Keratinocyte (primary cell): ENCODE results near the gene MAN2A2. TPM values are rescaled to one million over a fixed set of nuclear protein-coding genes. Genes with fewer than 3 reads are reported as not detected.

Experiments used
- DNase-seq: peaks from one replicate; pipeline ENCODE4 v3.0.0-alpha.2; 2011; ENCODE audit warnings: low read depth, missing footprints, low spot score
- FAIRE-seq: peaks from 2 replicates; lab custom pipeline; 2011; peaks lifted over from hg19 to GRCh38; lab: Jason Lieb, UNC
- H2AFZ ChIP-seq: 2 replicates; pipeline ENCODE4 v1.6.0; 2012; ENCODE audit warnings: low read length, control low read depth, inconsistent platforms; ENCODE audit not compliant: control insufficient read depth
- H3K27ac ChIP-seq: 2 replicates; pipeline ENCODE4 v1.5.1; 2011; ENCODE audit warnings: low read length; ENCODE audit not compliant: control insufficient read depth, insufficient read depth
- H3K27me3 ChIP-seq: 3 replicates; pipeline ENCODE4 v1.6.0; 2011; ENCODE audit warnings: low read length; ENCODE audit not compliant: control insufficient read depth, insufficient read depth; ENCODE audit errors: extremely low read depth
- H3K36me3 ChIP-seq, 2 experiments: 2 replicates in 1 of 2; 3 replicates in 1 of 2; pipeline ENCODE4 v1.5.1; 2011; ENCODE audit warnings: low read length in 2 of 2, mild to moderate bottlenecking in 1 of 2; ENCODE audit not compliant: control insufficient read depth in 2 of 2, insufficient read depth in 2 of 2; ENCODE audit errors: extremely low read depth in 1 of 2
- H3K4me1 ChIP-seq: 3 replicates; pipeline ENCODE4 v1.5.1; 2011; ENCODE audit warnings: low read length; ENCODE audit not compliant: control insufficient read depth, insufficient read depth; ENCODE audit errors: extremely low read depth
- H3K4me2 ChIP-seq: 3 replicates; pipeline ENCODE4 v1.6.0; 2011; ENCODE audit warnings: low read depth, low read length; ENCODE audit not compliant: control insufficient read depth, insufficient read depth; ENCODE audit errors: extremely low read depth
- H3K4me3 ChIP-seq, 3 experiments: fragments of 200-600 bp in 1 of 3; sonication (generic) in 1 of 3; 2 replicates in 2 of 3; 3 replicates in 1 of 3; pipeline ENCODE4 v1.5.1; 2011 to 2016; ENCODE audit warnings: low read length in 3 of 3, mild to moderate bottlenecking in 3 of 3, control low read depth in 2 of 3, inconsistent platforms in 1 of 3, low read depth in 1 of 3, mixed read lengths in 1 of 3, mixed run types in 1 of 3, moderate library complexity in 1 of 3; ENCODE audit not compliant: control insufficient read depth in 2 of 3, insufficient read depth in 2 of 3; ENCODE audit errors: extremely low read depth in 1 of 3
- H3K79me2 ChIP-seq: 2 replicates; pipeline ENCODE4 v1.6.0; 2012; ENCODE audit warnings: low read length; ENCODE audit not compliant: control insufficient read depth, insufficient read depth
- H3K9ac ChIP-seq: 3 replicates; pipeline ENCODE4 v1.6.0; 2011; ENCODE audit warnings: low read length; ENCODE audit not compliant: control insufficient read depth, insufficient read depth; ENCODE audit errors: extremely low read depth
- H3K9me1 ChIP-seq: 3 replicates; pipeline ENCODE4 v1.6.0; 2011; ENCODE audit warnings: low read length; ENCODE audit not compliant: control insufficient read depth, insufficient read depth; ENCODE audit errors: extremely low read depth
- H3K9me3 ChIP-seq: 2 replicates; pipeline ENCODE4 v1.5.1; 2012; ENCODE audit warnings: low read depth, low read length; ENCODE audit not compliant: control insufficient read depth
- H4K20me1 ChIP-seq: 3 replicates; pipeline ENCODE4 v1.6.0; 2011; ENCODE audit warnings: low read length; ENCODE audit not compliant: control insufficient read depth, insufficient read depth; ENCODE audit errors: extremely low read depth
- EZH2 ChIP-seq: IDR thresholded peaks from one replicate; pipeline ENCODE4 v1.6.1; 2012; ENCODE audit warnings: inconsistent platforms, mild to moderate bottlenecking, low read length, moderate library complexity
- dilution Hi-C: fragments of 300-500 bp; cut with MboI; formaldehyde crosslinking; loops from one replicate; pipeline ENCODE4 v1.7.0; 2020; ENCODE audit warnings: low sequenced_read_pairs; ENCODE audit not compliant: extremely low pct_ligation_motif_present
- polyA plus RNA-seq, 5 experiments: library from polyadenylated mRNA; depleted of rRNA in 3 of 5; stranded (reverse) in 3 of 5; stranded (forward) in 1 of 5; unstranded in 1 of 5; fragments of >200 nt; gene quantifications; 1 replicate in 1 of 5; 2 replicates in 3 of 5; 3 replicates in 1 of 5; pipeline versions ENCODE4 v1.2.1 to v1.2.3, GENCODE V29; 2011 to 2012; ENCODE audit warnings: missing spikeins in 2 of 5, low read depth in 1 of 5, low replicate concordance in 1 of 5
- TF ChIP-seq, protein P1 (sequence below), 3 experiments: IDR thresholded peaks in 1 of 3; conservative IDR thresholded peaks in 1 of 3; optimal IDR thresholded peaks in 1 of 3; 2 replicates in 2 of 3; 3 replicates in 1 of 3; pipeline versions ENCODE3 to v1.5.1; 2011; ENCODE audit warnings: low read length in 3 of 3, mild to moderate bottlenecking in 3 of 3, moderate library complexity in 2 of 3, control low read depth in 1 of 3, inconsistent platforms in 1 of 3; ENCODE audit not compliant: insufficient read depth in 2 of 3; ENCODE audit errors: extremely low read depth in 1 of 3

MAN2A2 gene
- polyA plus RNA-seq, 1 donor (not counting 4 experiments of a cell fraction or from before 2014, with no cell fraction given) = 6.6 TPM

GRCh38 chr15:90878660-90879059 is 24.4 kb upstream of the MAN2A2 start:
- no peak for TF ChIP-seq EZH2
- TF ChIP-seq, protein P1, sequence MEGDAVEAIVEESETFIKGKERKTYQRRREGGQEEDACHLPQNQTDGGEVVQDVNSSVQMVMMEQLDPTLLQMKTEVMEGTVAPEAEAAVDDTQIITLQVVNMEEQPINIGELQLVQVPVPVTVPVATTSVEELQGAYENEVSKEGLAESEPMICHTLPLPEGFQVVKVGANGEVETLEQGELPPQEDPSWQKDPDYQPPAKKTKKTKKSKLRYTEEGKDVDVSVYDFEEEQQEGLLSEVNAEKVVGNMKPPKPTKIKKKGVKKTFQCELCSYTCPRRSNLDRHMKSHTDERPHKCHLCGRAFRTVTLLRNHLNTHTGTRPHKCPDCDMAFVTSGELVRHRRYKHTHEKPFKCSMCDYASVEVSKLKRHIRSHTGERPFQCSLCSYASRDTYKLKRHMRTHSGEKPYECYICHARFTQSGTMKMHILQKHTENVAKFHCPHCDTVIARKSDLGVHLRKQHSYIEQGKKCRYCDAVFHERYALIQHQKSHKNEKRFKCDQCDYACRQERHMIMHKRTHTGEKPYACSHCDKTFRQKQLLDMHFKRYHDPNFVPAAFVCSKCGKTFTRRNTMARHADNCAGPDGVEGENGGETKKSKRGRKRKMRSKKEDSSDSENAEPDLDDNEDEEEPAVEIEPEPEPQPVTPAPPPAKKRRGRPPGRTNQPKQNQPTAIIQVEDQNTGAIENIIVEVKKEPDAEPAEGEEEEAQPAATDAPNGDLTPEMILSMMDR (optimal IDR thresholded peaks at IDR 0.05 in 1 of 3, IDR thresholded peaks at IDR 0.05 in 1 of 3, conservative IDR thresholded peaks at IDR 0.05 in 1 of 3; ENCODE audit: extremely low read depth in 1 of 3, insufficient read depth in 2 of 3, low read length in 3 of 3) = no peak
- peaks cover 11 to 40% of the 10 kb centered on the region in 2 experiments for H3K36me3 ChIP-seq
- no peak for FAIRE-seq

GRCh38 chr15:90879730-90880366 is 23.3 kb upstream of the MAN2A2 start:
- TF ChIP-seq, protein P1 (optimal IDR thresholded peaks at IDR 0.05 in 1 of 3, IDR thresholded peaks at IDR 0.05 in 1 of 3, conservative IDR thresholded peaks at IDR 0.05 in 1 of 3; ENCODE audit: extremely low read depth in 1 of 3, insufficient read depth in 2 of 3, low read length in 3 of 3) = no peak
- TF ChIP-seq EZH2 = no peak
- H3K36me3 ChIP-seq = peaks cover 11 to 40% of the 10 kb centered on the region in 2 experiments
- FAIRE-seq = no peak

More at GRCh38 chr15:90878660-90879059, 24.4 kb upstream of the MAN2A2 start:
- Histone ChIP-seq H3K9me3 (no peaks in the 10 kb centered on the region), H3K27ac (no peak overlapping the region), H2AFZ (no peak overlapping the region), H3K4me2 (no peak overlapping the region), H3K4me1 (peaks cover 8% of the 10 kb centered on the region), H3K27me3 (no peaks in the 10 kb centered on the region), H4K20me1 (no peaks in the 10 kb centered on the region), H3K79me2 (peaks cover 23% of the 10 kb centered on the region), H3K4me3 (no peak overlapping the region), H3K9ac (no peak overlapping the region), H3K9me1 (no peaks in the 10 kb centered on the region)
- dilution Hi-C loops = no loop called here
- DNase-seq = no peak

More at GRCh38 chr15:90879730-90880366, 23.3 kb upstream of the MAN2A2 start:
- Histone ChIP-seq H3K27ac (no peak overlapping the region), H3K9me1 (no peaks in the 10 kb centered on the region), H3K4me3 (no peak overlapping the region), H3K9me3 (no peaks in the 10 kb centered on the region), H4K20me1 (no peaks in the 10 kb centered on the region), H3K27me3 (no peaks in the 10 kb centered on the region), H3K4me2 (no peak overlapping the region), H3K9ac (no peak overlapping the region), H3K4me1 (no peaks in the 10 kb centered on the region), H3K79me2 (peaks cover 11% of the 10 kb centered on the region), H2AFZ (no peak overlapping the region)
- no peak for DNase-seq
- dilution Hi-C loops = no loop called here
